Stimulated activated naive B cell treated with anti-CD40 and anti-IgM and Interleukin-4, amounts not matched to agents 10 μg/mL and 1 μg/mL and 100 μg/mL, for 72 hours (primary cell): Measurements from ENCODE around the gene GALT.

ENCODE experiments used
- ATAC-seq, 2 donors: fragments of 150-1000 bp; cut with Tn5 transposase; replicated peaks; 2 replicates each; pipeline ENCODE4 v1.10.0; 2021; ENCODE audit warnings: moderate library complexity in 1 of 2
- DNase-seq: peaks from one replicate; pipeline ENCODE4 v3.0.0; 2021
- H3K27ac Mint-ChIP-seq: one replicate; pipeline ENCODE4 v1.8.0; 2022; ENCODE audit warnings: mild to moderate bottlenecking, mixed read lengths
- H3K27me3 Mint-ChIP-seq, 2 donors: one replicate each; pipeline ENCODE4 v1.8.0; 2022; ENCODE audit warnings: mixed read lengths in 2 of 2
- H3K36me3 Mint-ChIP-seq, 2 donors: one replicate each; pipeline ENCODE4 v1.8.0; 2022; ENCODE audit warnings: mixed read lengths in 2 of 2, mild to moderate bottlenecking in 1 of 2
- H3K4me1 Mint-ChIP-seq, 2 donors: one replicate each; pipeline ENCODE4 v1.8.0; 2022; ENCODE audit warnings: mixed read lengths in 2 of 2, mild to moderate bottlenecking in 1 of 2
- H3K4me3 Mint-ChIP-seq, 2 donors: one replicate each; pipeline ENCODE4 v1.8.0; 2022; ENCODE audit warnings: mild to moderate bottlenecking in 2 of 2, mixed read lengths in 2 of 2, moderate library complexity in 1 of 2
- H3K9me3 Mint-ChIP-seq, 2 donors: one replicate each; pipeline ENCODE4 v1.8.0; 2022; ENCODE audit warnings: mixed read lengths in 2 of 2, mild to moderate bottlenecking in 1 of 2

GALT gene

GRCh38 chr9:34615132-34615531, 31.3 kb upstream of the GALT start:
- Mint-ChIP-seq H3K4me3 (no peak overlapping the region), H3K36me3 (peaks cover 29 to 44% of the 10 kb centered on the region in 2 donors), H3K27ac (no peak overlapping the region)

GRCh38 chr9:34620061-34620994, 26.1 kb upstream of the GALT start, which contains the start of gene DCTN3:
DCTN3 (minus strand) TSS chr9:34620495; CDS start chr9:34620464, 31 bp downstream.
- peak within 1 kb of the TSS; percentile 87 to 96 for H3K4me3 Mint-ChIP-seq
- H3K27ac Mint-ChIP-seq: peak within 1 kb of the TSS; percentile 94
- H3K27me3 Mint-ChIP-seq: peaks cover 29 to 38% of the 10 kb centered on the region in 2 donors
- peaks cover 0 to 2% of the 10 kb centered on the region in 2 donors for H3K9me3 Mint-ChIP-seq
- H3K4me1 Mint-ChIP-seq: peaks cover 23 to 34% of the 10 kb centered on the region in 2 donors
- ATAC-seq (peak; percentile 99 to 100), DNase-seq (peak; percentile 86)
- H3K36me3 Mint-ChIP-seq: peaks cover 14 to 30% of the 10 kb centered on the region in 2 donors

More at GRCh38 chr9:34615132-34615531, 31.3 kb upstream of the GALT start:
- Mint-ChIP-seq H3K9me3 (no peaks in the 10 kb centered on the region), H3K4me1 (peaks cover 24 to 47% of the 10 kb centered on the region in 2 donors), H3K27me3 (no peaks in the 10 kb centered on the region)
- ATAC-seq (no peak), DNase-seq (no peak)

- peaks cover 2 to 4% of the 10 kb centered on the region in 2 donors for H3K36me3 Mint-ChIP-seq
- DNase-seq: no peak
- H3K9me3 Mint-ChIP-seq: peaks cover 0 to 2% of the 10 kb centered on the region in 2 donors
- peaks cover 29 to 44% of the 10 kb centered on the region in 2 donors for H3K4me1 Mint-ChIP-seq
- peaks cover 59 to 70% of the 10 kb centered on the region in 2 donors for H3K27me3 Mint-ChIP-seq
- peak overlapping the region; percentile 84 for H3K27ac Mint-ChIP-seq
- ATAC-seq: no peak
- H3K4me3 Mint-ChIP-seq: peak overlapping the region; percentile 56 to 59
Measured at GRCh38 chr9:34623374-34624235, 22.9 kb upstream of the GALT start.

- Mint-ChIP-seq H3K36me3 (peaks cover 2 to 4% of the 10 kb centered on the region in 2 donors), H3K27ac (no peak overlapping the region), H3K4me1 (peaks cover 27 to 44% of the 10 kb centered on the region in 2 donors), H3K9me3 (peaks cover 0 to 2% of the 10 kb centered on the region in 2 donors), H3K4me3 (no peak overlapping the region), H3K27me3 (peaks cover 67 to 79% of the 10 kb centered on the region in 2 donors)
- no peak for ATAC-seq
- DNase-seq: no peak
Measured at GRCh38 chr9:34624475-34625185, 21.8 kb upstream of the GALT start.

GRCh38 chr9:34625186-34625486, 21.3 kb upstream of the GALT start:
- H3K27ac Mint-ChIP-seq: no peak overlapping the region
- no peak for DNase-seq
- H3K4me3 Mint-ChIP-seq: no peak overlapping the region
- ATAC-seq: no peak
- peaks cover 25 to 39% of the 10 kb centered on the region in 2 donors for H3K4me1 Mint-ChIP-seq
- peaks cover 0 to 2% of the 10 kb centered on the region in 2 donors for H3K9me3 Mint-ChIP-seq
- peaks cover 69 to 85% of the 10 kb centered on the region in 2 donors for H3K27me3 Mint-ChIP-seq
- peaks cover 2 to 4% of the 10 kb centered on the region in 2 donors for H3K36me3 Mint-ChIP-seq

- Mint-ChIP-seq H3K27me3 (peaks cover 64 to 74% of the 10 kb centered on the region in 2 donors), H3K4me3 (peak overlapping the region; percentile 77 to 81), H3K27ac (peak overlapping the region; percentile 4), H3K36me3 (peaks cover 5 to 10% of the 10 kb centered on the region in 2 donors), H3K4me1 (peaks cover 22 to 28% of the 10 kb centered on the region in 2 donors), H3K9me3 (peaks cover 0 to 2% of the 10 kb centered on the region in 2 donors)
- DNase-seq (no peak), ATAC-seq (peak in 1 of 2 donors; percentile 8)
Measured at GRCh38 chr9:34627716-34628655, 18.5 kb upstream of the GALT start.

GRCh38 chr9:34628656-34629490, 17.6 kb upstream of the GALT start, which contains the start of gene ARID3C:
ARID3C (minus strand) TSS chr9:34629066; CDS start chr9:34628014, 1,052 bp downstream.
- peak; percentile 15 for DNase-seq
- Mint-ChIP-seq H3K36me3 (peaks cover 2 to 11% of the 10 kb centered on the region in 2 donors), H3K4me1 (peaks cover 19 to 24% of the 10 kb centered on the region in 2 donors), H3K9me3 (no peaks in the 10 kb centered on the region), H3K4me3 (peak within 1 kb of the TSS; percentile 79 to 83), H3K27ac (peak within 1 kb of the TSS; percentile 40), H3K27me3 (peaks cover 57 to 66% of the 10 kb centered on the region in 2 donors)
- peak; percentile 76 to 79 for ATAC-seq

GRCh38 chr9:34629491-34629808, 17.0 kb upstream of the GALT start:
- H3K27ac Mint-ChIP-seq: peak overlapping the region; percentile 40
- H3K4me3 Mint-ChIP-seq: peak overlapping the region; percentile 79 to 83
- no peak for DNase-seq
- peak; percentile 2 to 8 for ATAC-seq
- H3K27me3 Mint-ChIP-seq: peaks cover 55 to 63% of the 10 kb centered on the region in 2 donors
- peaks cover 2 to 16% of the 10 kb centered on the region in 2 donors for H3K36me3 Mint-ChIP-seq
- peaks cover 18 to 25% of the 10 kb centered on the region in 2 donors for H3K4me1 Mint-ChIP-seq
- H3K9me3 Mint-ChIP-seq: no peaks in the 10 kb centered on the region

- Mint-ChIP-seq H3K27me3 (peaks cover 47 to 54% of the 10 kb centered on the region in 2 donors), H3K27ac (no peak overlapping the region), H3K36me3 (peaks cover 8 to 26% of the 10 kb centered on the region in 2 donors), H3K9me3 (no peaks in the 10 kb centered on the region), H3K4me1 (peaks cover 20 to 34% of the 10 kb centered on the region in 2 donors), H3K4me3 (peak overlapping the region in 1 of 2 donors; percentile 27)
- DNase-seq (no peak), ATAC-seq (no peak)
Measured at GRCh38 chr9:34630402-34631154, 15.9 kb upstream of the GALT start.

GRCh38 chr9:34633166-34633565, 13.3 kb upstream of the GALT start:
- Mint-ChIP-seq H3K27ac (no peak overlapping the region), H3K36me3 (peaks cover 12 to 36% of the 10 kb centered on the region in 2 donors), H3K4me1 (peaks cover 33 to 49% of the 10 kb centered on the region in 2 donors), H3K9me3 (no peaks in the 10 kb centered on the region), H3K4me3 (no peak overlapping the region), H3K27me3 (peaks cover 22 to 28% of the 10 kb centered on the region in 2 donors)
- no peak for DNase-seq
- no peak for ATAC-seq

GRCh38 chr9:34633851-34634550, 12.5 kb upstream of the GALT start:
- Mint-ChIP-seq H3K36me3 (peaks cover 12 to 36% of the 10 kb centered on the region in 2 donors), H3K9me3 (no peaks in the 10 kb centered on the region), H3K4me3 (no peak overlapping the region), H3K27me3 (peaks cover 17 to 21% of the 10 kb centered on the region in 2 donors), H3K4me1 (peaks cover 33 to 46% of the 10 kb centered on the region in 2 donors), H3K27ac (peak overlapping the region; percentile 43)
- peak; percentile 39 for DNase-seq
- peak; percentile 32 to 35 for ATAC-seq
